HepG2 (cell line): ENCODE results near the gene ST6GALNAC2. TPM values are rescaled to one million over a fixed set of nuclear protein-coding genes. Genes with fewer than 3 reads are reported as not detected.
A peak's percentile ranks its signal among the peaks of the same experiment; 100 is the strongest.

Experiments
- ARNT ChIP-seq: fragments of 450-650 bp; IDR thresholded peaks from 2 replicates; pipeline ENCODE4 v1.6.1; 2017
- CEBPZ ChIP-seq: IDR thresholded peaks from 2 replicates; pipeline ENCODE4 v1.6.1; 2012; ENCODE audit warnings: low read length, improper control_type of control experiment
- DMAP1 ChIP-seq: IDR thresholded peaks from 2 replicates; pipeline ENCODE4 v1.6.1; 2016
- DNMT1 ChIP-seq: sonication (generic); formaldehyde crosslinking; IDR thresholded peaks from 2 replicates; pipeline ENCODE4 v1.5.1; 2020; ENCODE audit warnings: mild to moderate bottlenecking, missing genetic modification reagents
- ESRRA ChIP-seq: sonication (generic); formaldehyde crosslinking; IDR thresholded peaks from 2 replicates; pipeline ENCODE4 v1.5.1; 2020; ENCODE audit warnings: mild to moderate bottlenecking, low read depth, missing genetic modification reagents
- HMGA1 ChIP-seq: sonication (generic); formaldehyde crosslinking; conservative IDR thresholded peaks from 2 replicates; pipeline ENCODE4 v1.4.0; 2020; ENCODE audit warnings: missing genetic modification reagents
- JUNB ChIP-seq: sonication (generic); formaldehyde crosslinking; IDR thresholded peaks from 2 replicates; pipeline ENCODE4 v1.8.0; 2022; ENCODE audit warnings: missing genetic modification reagents, mild to moderate bottlenecking, borderline replicate concordance
- MIER3 ChIP-seq: IDR thresholded peaks from 2 replicates; pipeline ENCODE4 v1.6.1; 2016; ENCODE audit warnings: missing compliant biosample characterization, borderline replicate concordance
- MTERF4 ChIP-seq: sonication (generic); formaldehyde crosslinking; IDR thresholded peaks from 2 replicates; pipeline ENCODE4 v1.8.0; 2023; ENCODE audit warnings: mild to moderate bottlenecking, missing genetic modification reagents
- NFE2L1 ChIP-seq: sonication (generic); formaldehyde crosslinking; IDR thresholded peaks from 2 replicates; pipeline ENCODE4 v1.4.0; 2020; ENCODE audit warnings: missing genetic modification reagents, mild to moderate bottlenecking, borderline replicate concordance
- POLR2G ChIP-seq: fragments of 200-400 bp; formaldehyde crosslinking; IDR thresholded peaks from 2 replicates; pipeline ENCODE4 v1.6.1; 2018; ENCODE audit warnings: mild to moderate bottlenecking, low read depth, low read length, moderate library complexity
- SIX1 ChIP-seq: sonication (generic); formaldehyde crosslinking; IDR thresholded peaks from 2 replicates; pipeline ENCODE4 v1.4.0; 2020; ENCODE audit warnings: missing genetic modification reagents, borderline replicate concordance
- SMAD9 ChIP-seq: sonication (generic); formaldehyde crosslinking; IDR thresholded peaks from 2 replicates; pipeline ENCODE4 v1.5.1; 2020; ENCODE audit warnings: mild to moderate bottlenecking, missing genetic modification reagents
- SMARCC2 ChIP-seq: fragments of 450-650 bp; IDR thresholded peaks from 2 replicates; pipeline ENCODE4 v1.6.1; 2017; ENCODE audit warnings: antibody characterized with exemption, mild to moderate bottlenecking
- SP140L ChIP-seq: sonication (generic); formaldehyde crosslinking; IDR thresholded peaks from 2 replicates; pipeline ENCODE4 v1.4.0; 2020; ENCODE audit warnings: missing genetic modification reagents, borderline replicate concordance
- ZBTB37 ChIP-seq: sonication (generic); formaldehyde crosslinking; IDR thresholded peaks from 2 replicates; pipeline ENCODE4 v1.4.0; 2020; ENCODE audit warnings: mild to moderate bottlenecking, missing genetic modification reagents
- ZFP36L1 ChIP-seq: sonication (generic); formaldehyde crosslinking; IDR thresholded peaks from 2 replicates; pipeline ENCODE4 v1.8.0; 2022; ENCODE audit warnings: mild to moderate bottlenecking, missing genetic modification reagents, moderate library complexity
- ZKSCAN1 ChIP-seq: fragments of 150-350 bp; IDR thresholded peaks from 2 replicates; pipeline ENCODE4 v1.6.1; 2014; ENCODE audit warnings: low read length
- ZNF18 ChIP-seq: sonication (generic); formaldehyde crosslinking; IDR thresholded peaks from 2 replicates; pipeline ENCODE4 v1.8.0; 2022; ENCODE audit warnings: mild to moderate bottlenecking, missing genetic modification reagents; ENCODE audit not compliant: insufficient replicate concordance
- ZNF431 ChIP-seq: sonication (generic); formaldehyde crosslinking; IDR thresholded peaks from 2 replicates; pipeline ENCODE4 v1.9.0; 2022; ENCODE audit warnings: missing genetic modification reagents, low read depth, mild to moderate bottlenecking, borderline replicate concordance
- ZNF567 ChIP-seq: sonication (generic); formaldehyde crosslinking; IDR thresholded peaks from 2 replicates; pipeline ENCODE4 v1.8.1; 2023; ENCODE audit warnings: mild to moderate bottlenecking, missing genetic modification reagents, borderline replicate concordance
- ZNF652 ChIP-seq: IDR thresholded peaks from 2 replicates; pipeline ENCODE4 v1.6.1; 2016; ENCODE audit warnings: low read depth, borderline replicate concordance
- ZNF891 ChIP-seq: sonication (generic); formaldehyde crosslinking; IDR thresholded peaks from 2 replicates; pipeline ENCODE4 v1.5.0; 2020; ENCODE audit warnings: mild to moderate bottlenecking, missing genetic modification reagents
- polyA plus RNA-seq, 8 experiments: library from polyadenylated mRNA; depleted of rRNA in 3 of 8; stranded (reverse) in 7 of 8; unstranded in 1 of 8; fragments of >200 nt; fragmentation: Illumina TruSeq in 4 of 8; extraction: Trizol in 4 of 8; gene quantifications; 2 replicates each; pipeline versions ENCODE4 v1.2.1 to v1.2.3, GENCODE V29; 2011 to 2016; ENCODE audit warnings: low read depth in 4 of 8, missing spikeins in 1 of 8, mixed read lengths in 1 of 8; ENCODE audit not compliant: insufficient read depth in 1 of 8
- total RNA-seq, 5 experiments: library from RNA; depleted of rRNA; stranded (reverse); fragments of >200 nt; fragmentation: Illumina TruSeq; extraction: Trizol; gene quantifications; 2 replicates each; pipeline ENCODE4 v1.2.3, GENCODE V29; 2016; ENCODE audit warnings: low read depth in 1 of 5

The ST6GALNAC2 gene
- total and polyA plus RNA-seq, 2 of the 13 experiments (the other 11 are each of a cell fraction or from before 2014, with no cell fraction given) = 0.12 to 0.49 TPM

- TF ChIP-seq CEBPZ = no peak
- TF ChIP-seq SP140L (CRISPR knock-in tag) = 0 out of 2 replicates have a peak, but pooled peaks have one; percentile 35
- no peak for TF ChIP-seq ZNF431 (CRISPR knock-in tag)
- TF ChIP-seq ZBTB37 (CRISPR knock-in tag) = 0 out of 2 replicates have a peak, but pooled peaks have one; percentile 10
- TF ChIP-seq NFE2L1 (CRISPR knock-in tag) = no peak
- no peak for TF ChIP-seq ARNT
- no peak for TF ChIP-seq POLR2G
- TF ChIP-seq ZNF652 (CRISPR knock-in tag) = no peak
- TF ChIP-seq ZFP36L1 = peak; percentile 71; the same call in 1 of the 2 replicates
- peak; percentile 75; the same call in 1 of the 2 replicates for TF ChIP-seq ZNF891 (CRISPR knock-in tag)
- no peak for TF ChIP-seq SMAD9 (CRISPR knock-in tag)
- no peak for TF ChIP-seq SIX1 (CRISPR knock-in tag)
- TF ChIP-seq HMGA1 = no peak
- TF ChIP-seq MIER3 (CRISPR knock-in tag) = no peak
- TF ChIP-seq ZNF18 (CRISPR knock-in tag) = no peak
- TF ChIP-seq MTERF4 = no peak
- no peak for TF ChIP-seq SMARCC2
- peak; percentile 35; the same call in 1 of the 2 replicates for TF ChIP-seq DMAP1 (CRISPR knock-in tag)
- no peak for TF ChIP-seq JUNB
- TF ChIP-seq DNMT1 (CRISPR knock-in tag) = no peak
- TF ChIP-seq ESRRA = no peak
- no peak for TF ChIP-seq ZKSCAN1
- TF ChIP-seq ZNF567 (CRISPR knock-in tag) = no peak
These were observed 27.6 kb upstream of the ST6GALNAC2 start (continued) for GRCh38 chr17:76612977-76613851.
